GM12878 (cell line): ENCODE data around the gene OTOGL. TPM values are rescaled to one million over a fixed set of nuclear protein-coding genes. Genes with fewer than 3 reads are reported as not detected.

Source experiments
- ATAC-seq: fragments of 200-7000 bp; cut with Tn5 transposase; 3 replicates; pipeline ENCODE4 v1.9.1; 2020; ENCODE audit warnings: mild to moderate bottlenecking, moderate library complexity
- BruUV-seq: library from RNA; stranded (reverse); fragments of 400-500 nt; replicated peaks from 2 replicates; lab custom pipeline; 2021; lab: Mats Ljungman, UMichigan
- CTCF ChIA-PET: fragments of 300-600 bp; sonication (Branson Sonifier 250); formaldehyde crosslinking; extraction: SDS; loops from one replicate; lab custom pipeline; 2021; ENCODE audit warnings: inconsistent platforms; lab: Yijun Ruan, JAX
- POLR2A ChIA-PET: fragments of 350-600 bp; formaldehyde crosslinking; extraction: SDS; loops from one replicate; lab custom pipeline; 2021; ENCODE audit warnings: inconsistent platforms; lab: Charles Lee
- RAD21 ChIA-PET: fragments of 300-600 bp; sonication (Branson Sonifier 250); formaldehyde crosslinking; loops from one replicate; lab custom pipeline; 2023; ENCODE audit warnings: antibody characterized with exemption; ENCODE audit not compliant: unreplicated experiment; lab: Charles Lee
- SMC1A ChIA-PET: fragments of 300-600 bp; sonication (Branson Sonifier 250); formaldehyde crosslinking; loops from one replicate; lab custom pipeline; 2023; ENCODE audit not compliant: unreplicated experiment, uncharacterized antibody; lab: Charles Lee
- DNase-seq: peaks from one replicate; pipeline ENCODE4 v3.0.0-alpha.2; 2011; ENCODE audit warnings: low read depth, low spot score
- FAIRE-seq: peaks from 3 replicates; lab custom pipeline; 2011; peaks lifted over from hg19 to GRCh38; lab: Jason Lieb, UNC
- H2AFZ ChIP-seq: 2 replicates; pipeline ENCODE4 v1.6.0; 2011; ENCODE audit warnings: low read depth, low read length, control low read depth; ENCODE audit not compliant: control insufficient read depth
- H3K27ac ChIP-seq: 2 replicates; pipeline ENCODE4 v1.5.1; 2011; ENCODE audit warnings: control low read depth; ENCODE audit not compliant: control insufficient read depth, insufficient read depth
- H3K27me3 ChIP-seq, 2 experiments: replicated peaks in 1 of 2; 2 replicates each; pipeline versions ENCODE4 v1.6.0 to v1.6.1; 2011; ENCODE audit warnings: low read length in 1 of 2; ENCODE audit not compliant: control insufficient read depth in 2 of 2, insufficient read depth in 2 of 2
- H3K36me3 ChIP-seq, 2 experiments: 2 replicates each; pipeline ENCODE4 v1.5.1; 2011; ENCODE audit warnings: low read length in 1 of 2; ENCODE audit not compliant: control insufficient read depth in 2 of 2, insufficient read depth in 2 of 2
- H3K4me1 ChIP-seq: 2 replicates; pipeline ENCODE4 v1.6.1; 2011; ENCODE audit warnings: mild to moderate bottlenecking, low read length, moderate library complexity, mixed read lengths; ENCODE audit not compliant: control insufficient read depth, insufficient read depth
- H3K4me2 ChIP-seq: 2 replicates; pipeline ENCODE4 v1.6.0; 2011; ENCODE audit warnings: control low read depth; ENCODE audit not compliant: control insufficient read depth, insufficient read depth
- H3K4me3 ChIP-seq: fragments of 200-600 bp; sonication (generic); 2 replicates; pipeline ENCODE4 v1.5.1; 2016
- H3K79me2 ChIP-seq: 2 replicates; pipeline ENCODE4 v1.6.0; 2011; ENCODE audit warnings: low read length; ENCODE audit not compliant: control insufficient read depth, insufficient read depth
- H3K9ac ChIP-seq: 2 replicates; pipeline ENCODE4 v1.8.0; 2011; ENCODE audit warnings: low read length, control low read depth, mixed read lengths; ENCODE audit not compliant: control insufficient read depth, insufficient read depth
- H3K9me3 ChIP-seq: replicated peaks from 3 replicates; pipeline ENCODE4 v1.5.1; 2011; ENCODE audit warnings: mild to moderate bottlenecking, low read length; ENCODE audit not compliant: control insufficient read depth, insufficient read depth
- H4K20me1 ChIP-seq: 2 replicates; pipeline ENCODE4 v1.6.0; 2011; ENCODE audit not compliant: control insufficient read depth, insufficient read depth
- BMI1 ChIP-seq: fragments of 450-650 bp; IDR thresholded peaks from 2 replicates; pipeline ENCODE4 v1.6.1; 2016; ENCODE audit warnings: mild to moderate bottlenecking, moderate library complexity, borderline replicate concordance
- CEBPZ ChIP-seq: fragments of 150-350 bp; IDR thresholded peaks from 2 replicates; pipeline ENCODE4 v1.6.1; 2016; ENCODE audit warnings: low read depth, low read length
- ELK1 ChIP-seq: IDR thresholded peaks from 2 replicates; pipeline ENCODE4 v1.6.1; 2012; ENCODE audit warnings: low read depth, low read length, improper control_type of control experiment
- EP300 ChIP-seq, 2 experiments: fragments of 150-350 bp in 1 of 2; IDR thresholded peaks; 2 replicates each; pipeline ENCODE4 v1.6.1; 2011 to 2012; ENCODE audit warnings: low read depth in 2 of 2, low read length in 2 of 2, borderline replicate concordance in 1 of 2, improper control_type of control experiment in 1 of 2, inconsistent platforms in 1 of 2; ENCODE audit not compliant: control insufficient read depth in 1 of 2
- FOXM1 ChIP-seq: IDR thresholded peaks from 2 replicates; pipeline ENCODE4 v1.6.1; 2012; ENCODE audit warnings: low read depth, mild to moderate bottlenecking, inconsistent platforms, low read length, moderate library complexity
- GABPA ChIP-seq: IDR thresholded peaks from 2 replicates; pipeline ENCODE4 v1.6.1; 2014; ENCODE audit warnings: antibody characterized with exemption, low read depth, mild to moderate bottlenecking, inconsistent platforms
- MEF2A ChIP-seq: IDR thresholded peaks from 2 replicates; pipeline ENCODE4 v1.6.1; 2011; ENCODE audit warnings: low read depth, mild to moderate bottlenecking, low read length, moderate library complexity; ENCODE audit not compliant: insufficient read depth
- MTA2 ChIP-seq: fragments of 450-650 bp; IDR thresholded peaks from 2 replicates; pipeline ENCODE4 v1.6.1; 2016; ENCODE audit warnings: low read depth, mild to moderate bottlenecking, moderate library complexity
- MYC ChIP-seq: IDR thresholded peaks from 2 replicates; pipeline ENCODE4 v1.6.1; 2011; ENCODE audit warnings: mild to moderate bottlenecking, low read length, moderate library complexity, inconsistent platforms; ENCODE audit not compliant: insufficient read depth, insufficient replicate concordance, insufficient read length, severe bottlenecking
- NFIC ChIP-seq: IDR thresholded peaks from 2 replicates; pipeline ENCODE4 v1.6.1; 2012; ENCODE audit warnings: low read depth, mild to moderate bottlenecking, inconsistent platforms, low read length, moderate library complexity
- NR2C1 ChIP-seq: fragments of 450-650 bp; IDR thresholded peaks from 2 replicates; pipeline ENCODE4 v1.6.1; 2017; ENCODE audit warnings: antibody characterized with exemption, mild to moderate bottlenecking, moderate library complexity
- NR2F1 ChIP-seq: fragments of 450-650 bp; conservative IDR thresholded peaks from 2 replicates; pipeline ENCODE4 v1.6.1; 2017; ENCODE audit warnings: mild to moderate bottlenecking
- PAX8 ChIP-seq: fragments of 450-650 bp; IDR thresholded peaks from 2 replicates; pipeline ENCODE4 v1.6.1; 2017; ENCODE audit warnings: mild to moderate bottlenecking, moderate library complexity
- RAD21 ChIP-seq: IDR thresholded peaks from 2 replicates; pipeline ENCODE4 v1.6.1; 2011; ENCODE audit warnings: mild to moderate bottlenecking, low read depth, low read length, moderate library complexity; ENCODE audit not compliant: insufficient read depth
- RCOR1 ChIP-seq: conservative IDR thresholded peaks from 2 replicates; pipeline ENCODE4 v1.6.1; 2012; ENCODE audit warnings: low read depth, low read length, improper control_type of control experiment
- SRF ChIP-seq, 2 experiments: IDR thresholded peaks; 2 replicates each; pipeline ENCODE4 v1.6.1; 2011; ENCODE audit warnings: low read depth in 2 of 2, low read length in 2 of 2, mild to moderate bottlenecking in 1 of 2, moderate library complexity in 1 of 2
- TCF12 ChIP-seq: IDR thresholded peaks from 2 replicates; pipeline ENCODE4 v1.6.1; 2011; ENCODE audit warnings: low read depth, mild to moderate bottlenecking, low read length
- WGBS: methylation state at CpG from one replicate; pipeline ENCODE4 v1.1.6; 2016; ENCODE audit warnings: low lambda C conversion rate; ENCODE audit not compliant: insufficient replicate concordance, insufficient coverage; ENCODE audit errors: missing lambda C conversion rate; 5-methylcytosine and 5-hydroxymethylcytosine counted together
- in situ Hi-C: fragments of 300-500 bp; cut with MboI; formaldehyde crosslinking; loops from 9 replicates; pipeline ENCODE4 v1.14.3; 2018; ENCODE audit warnings: mixed read lengths
- intact Hi-C: fragments of 100-400 bp; cut with micrococcal nuclease; formaldehyde crosslinking; loops from one replicate; pipeline ENCODE4 v1.14.2; 2022; ENCODE audit not compliant: unreplicated experiment
- polyA plus RNA-seq, 11 experiments: library from polyadenylated mRNA; depleted of rRNA in 4 of 11; unstranded in 6 of 11; stranded (reverse) in 5 of 11; fragments of >200 nt; fragmentation: Nextera tagmentation in 4 of 11; fragmentation: Illumina TruSeq in 1 of 11; extraction: Ambion mirVana in 4 of 11; extraction: Trizol in 1 of 11; gene quantifications; 1 replicate in 1 of 11; 2 replicates in 10 of 11; pipeline versions ENCODE4 v1.2.1 to v1.2.3, GENCODE V29; 2011 to 2016; ENCODE audit warnings: inconsistent platforms in 2 of 11, missing spikeins in 2 of 11, low read depth in 1 of 11
- total RNA-seq, 4 experiments: library from RNA; depleted of rRNA in 3 of 4; stranded (reverse); fragments of >200 nt in 3 of 4; fragmentation: Illumina TruSeq in 1 of 4; extraction: Trizol in 1 of 4; gene quantifications; 2 replicates each; pipeline versions ENCODE4 v1.2.1 to v1.2.3, GENCODE V29; 2013 to 2021
- TF ChIP-seq, protein P1 (sequence below): fragments of 450-650 bp; IDR thresholded peaks from 2 replicates; pipeline ENCODE4 v1.6.1; 2016; ENCODE audit warnings: mild to moderate bottlenecking

The OTOGL gene
- total and polyA plus RNA-seq, 10 of the 15 experiments (the other 5 are each of a cell fraction or from before 2014, with no cell fraction given): 0.04 to 3.7 (median 0.27) TPM

DNA sequence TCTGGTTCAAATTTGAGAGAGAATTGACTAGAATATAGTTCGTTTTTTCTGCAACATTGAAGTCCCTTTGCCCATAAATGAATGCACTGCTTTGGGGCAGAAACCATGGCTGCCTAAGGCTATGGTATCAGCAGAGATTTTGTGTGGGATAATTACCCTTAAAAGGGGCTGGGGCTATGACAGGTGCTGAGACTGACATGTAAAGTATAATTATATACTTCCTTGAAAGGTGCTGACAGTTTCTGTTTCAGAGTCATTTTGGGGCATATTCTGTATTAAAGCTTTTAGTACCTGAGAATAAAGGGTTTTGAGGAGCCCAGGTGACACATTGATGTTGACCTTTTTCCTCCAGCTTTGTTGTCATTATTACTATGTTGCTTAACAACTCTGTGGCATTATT, 194.4 kb downstream of the OTOGL start:
- RAD21 ChIA-PET: no interaction called here
- FAIRE-seq (no peak), ATAC-seq (peak; percentile 78), DNase-seq (peak; percentile 43)
- Histone ChIP-seq H3K27me3 (no peaks in the 10 kb centered on the region), H2AFZ (peak overlapping the region; percentile 41), H3K4me3 (no peak overlapping the region), H4K20me1 (no peaks in the 10 kb centered on the region), H3K9ac (no peak overlapping the region), H3K4me1 (peaks cover 42% of the 10 kb centered on the region), H3K79me2 (no peaks in the 10 kb centered on the region), H3K4me2 (peak overlapping the region; percentile 50; the same call in 1 of the 2 replicates), H3K27ac (peak overlapping the region; percentile 67), H3K9me3 (peaks cover 12% of the 10 kb centered on the region; the same call in 2 of the 3 replicates), H3K36me3 (no peaks in the 10 kb centered on the region)
- BruUV-seq: no TSS peak
- CTCF ChIA-PET: interaction anchor here (1.0 to 2.4 kb wide), 6 partner anchors 11 to 106 kb away, joined by 3 to 13 read pairs (median 4); no protein-coding TSS in a partner anchor
- POLR2A ChIA-PET: no interaction called here
- TF ChIP-seq NR2C1 (no peak), MEF2A (0 out of 2 replicates have a peak, but pooled peaks have one; percentile 23), BMI1 (no peak), SRF (IDR thresholded peaks at IDR 0.05; ENCODE audit: low read depth in 2 of 2, low read length in 2 of 2) (0 out of 4 replicates have a peak, but pooled peaks of 1 of the 2 experiments have one; percentile 28), NR2F1 (0 out of 2 replicates have a peak, but pooled peaks have one; percentile 24), CEBPZ (no peak), RCOR1 (no peak), MTA2 (peak; percentile 64), EP300 (IDR thresholded peaks at IDR 0.05; ENCODE audit: borderline replicate concordance in 1 of 2, control insufficient read depth in 1 of 2, low read depth in 2 of 2, low read length in 2 of 2) (peak in 1 of 2 experiments; percentile 72; a peak in 1 of 4 replicates), GABPA (0 out of 2 replicates have a peak, but pooled peaks have one; percentile 27), NFIC (peak; percentile 67; the same call in 1 of the 2 replicates), MYC (no peak), ELK1 (no peak), PAX8 (no peak), FOXM1 (peak; percentile 24; the same call in 1 of the 2 replicates), TCF12 (0 out of 2 replicates have a peak, but pooled peaks have one; percentile 18), RAD21 (no peak)
- TF ChIP-seq, protein P1, sequence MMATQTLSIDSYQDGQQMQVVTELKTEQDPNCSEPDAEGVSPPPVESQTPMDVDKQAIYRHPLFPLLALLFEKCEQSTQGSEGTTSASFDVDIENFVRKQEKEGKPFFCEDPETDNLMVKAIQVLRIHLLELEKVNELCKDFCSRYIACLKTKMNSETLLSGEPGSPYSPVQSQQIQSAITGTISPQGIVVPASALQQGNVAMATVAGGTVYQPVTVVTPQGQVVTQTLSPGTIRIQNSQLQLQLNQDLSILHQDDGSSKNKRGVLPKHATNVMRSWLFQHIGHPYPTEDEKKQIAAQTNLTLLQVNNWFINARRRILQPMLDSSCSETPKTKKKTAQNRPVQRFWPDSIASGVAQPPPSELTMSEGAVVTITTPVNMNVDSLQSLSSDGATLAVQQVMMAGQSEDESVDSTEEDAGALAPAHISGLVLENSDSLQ: peak; percentile 81
- in situ Hi-C loops: loop anchor here (10.0 kb wide), 1 partner anchor 481 kb away; no protein-coding TSS in a partner anchor
- intact Hi-C loops: loop anchor here (5.0 kb wide), 1 partner anchor 484 kb away; no protein-coding TSS in a partner anchor
- SMC1A ChIA-PET: interaction anchor here (1.1 to 2.3 kb wide), 5 partner anchors 10 to 485 kb away, joined by 3 to 7 read pairs (median 4); no protein-coding TSS in a partner anchor
- WGBS: 0% methylated on average over 1 of the region's 1 CpG
